ENCODE data around the gene PAMR1.

GRCh38 chr11:35485656-35486322 lies 39.6 kb downstream of the PAMR1 start:
- TF ChIP-seq EGR1 (IDR thresholded peaks at IDR 0.05; ENCODE audit: borderline replicate concordance in 1 of 2, low read depth in 2 of 2, low read length in 2 of 2) (no peak), ATF3 (IDR thresholded peaks at IDR 0.05; ENCODE audit: borderline replicate concordance, extremely low read depth, low read depth, low read length) (no peak), CREM (IDR thresholded peaks at IDR 0.05; ENCODE audit: low read depth) (0 out of 2 replicates have a peak, but pooled peaks have one; percentile 26)
